MM.1S (cell line): ENCODE results near the gene MAEA.

Source experiments
- EZH2 ChIP-seq: fragments of 300-600 bp; sonication (generic); optimal IDR thresholded peaks from 2 replicates; pipeline ENCODE3; 2017; ENCODE audit warnings: low read depth, mild to moderate bottlenecking, antibody characterized with exemption, low read length, mixed read lengths
- EZH2phosphoT487 ChIP-seq: fragments of 300-600 bp; sonication (generic); IDR thresholded peaks from 2 replicates; pipeline ENCODE4 v1.6.1; 2018; ENCODE audit warnings: antibody characterized with exemption, low read length
- TF ChIP-seq, protein P1 (sequence below): fragments of 300-600 bp; sonication (generic); IDR thresholded peaks from 2 replicates; pipeline ENCODE4 v1.5.1; 2016; ENCODE audit warnings: antibody characterized with exemption, low read length, mixed read lengths

DNA sequence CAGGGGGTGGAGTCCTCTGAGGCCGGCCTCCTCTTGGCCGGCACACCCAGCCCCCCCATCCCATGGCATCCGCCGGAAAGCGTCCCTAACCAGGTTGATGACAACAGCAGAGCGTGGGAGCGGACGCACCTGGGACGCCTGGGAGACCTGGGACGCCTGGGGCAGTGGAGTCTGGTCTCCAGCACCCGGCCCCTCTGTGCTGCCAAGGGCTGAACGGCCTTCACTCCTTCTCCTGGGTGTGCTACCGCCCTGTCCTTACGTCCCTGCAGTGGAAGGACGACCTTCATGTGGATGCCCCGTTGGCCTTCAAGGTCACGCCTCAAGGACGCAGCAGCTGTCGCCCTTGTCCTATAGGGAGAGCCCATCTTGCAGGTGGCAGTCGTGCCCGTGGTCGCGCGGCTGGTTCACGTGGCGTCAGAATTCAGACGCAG, 89.7 kb downstream of the MAEA start:
- TF ChIP-seq, protein P1, sequence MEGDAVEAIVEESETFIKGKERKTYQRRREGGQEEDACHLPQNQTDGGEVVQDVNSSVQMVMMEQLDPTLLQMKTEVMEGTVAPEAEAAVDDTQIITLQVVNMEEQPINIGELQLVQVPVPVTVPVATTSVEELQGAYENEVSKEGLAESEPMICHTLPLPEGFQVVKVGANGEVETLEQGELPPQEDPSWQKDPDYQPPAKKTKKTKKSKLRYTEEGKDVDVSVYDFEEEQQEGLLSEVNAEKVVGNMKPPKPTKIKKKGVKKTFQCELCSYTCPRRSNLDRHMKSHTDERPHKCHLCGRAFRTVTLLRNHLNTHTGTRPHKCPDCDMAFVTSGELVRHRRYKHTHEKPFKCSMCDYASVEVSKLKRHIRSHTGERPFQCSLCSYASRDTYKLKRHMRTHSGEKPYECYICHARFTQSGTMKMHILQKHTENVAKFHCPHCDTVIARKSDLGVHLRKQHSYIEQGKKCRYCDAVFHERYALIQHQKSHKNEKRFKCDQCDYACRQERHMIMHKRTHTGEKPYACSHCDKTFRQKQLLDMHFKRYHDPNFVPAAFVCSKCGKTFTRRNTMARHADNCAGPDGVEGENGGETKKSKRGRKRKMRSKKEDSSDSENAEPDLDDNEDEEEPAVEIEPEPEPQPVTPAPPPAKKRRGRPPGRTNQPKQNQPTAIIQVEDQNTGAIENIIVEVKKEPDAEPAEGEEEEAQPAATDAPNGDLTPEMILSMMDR = no peak
- TF ChIP-seq EZH2 (no peak), EZH2phosphoT487 (no peak)
